RPMI8226 (cell line): Measurements from ENCODE around the gene FBL.
"Not testable (repeated sequence)": the region's sequence is repeated elsewhere in the genome, so short reads cannot be mapped to it uniquely, and the experiment has no call there.

Experiments used
- DNase-seq: peaks from one replicate; pipeline ENCODE4 v3.0.0-alpha.2; 2015

The FBL gene

GRCh38 chr19:39845933-39846677 is at the start of gene FBL:
Gene FBL (minus strand): TSS chr19:39846379. CDS start chr19:39846300, 79 bp downstream.
- peak; percentile 95 for DNase-seq

- not testable (repeated sequence) for DNase-seq
These were observed 48.9 kb upstream of the FBL start for GRCh38 chr19:39895096-39895495.

- DNase-seq, result not testable (repeated sequence)
These were observed 48.0 kb upstream of the FBL start for GRCh38 chr19:39894236-39894606.

- peak; percentile 91 for DNase-seq
These were observed 47.4 kb upstream of the FBL start for GRCh38 chr19:39893366-39894235.

GRCh38 chr19:39892506-39892902 is 46.3 kb upstream of the FBL start:
- not testable (repeated sequence) for DNase-seq

GRCh38 chr19:39891660-39892505 is 45.7 kb upstream of the FBL start:
- not testable (repeated sequence) for DNase-seq

GRCh38 chr19:39890755-39891551 is 44.8 kb upstream of the FBL start:
- DNase-seq, result no peak

GRCh38 chr19:39889872-39890754 is 43.9 kb upstream of the FBL start:
- not testable (repeated sequence) for DNase-seq

GRCh38 chr19:39887456-39887951 is 41.3 kb upstream of the FBL start:
- not testable (repeated sequence) for DNase-seq

- DNase-seq, result not testable (repeated sequence)
These were observed 39.8 kb upstream of the FBL start for GRCh38 chr19:39885821-39886554.

- not testable (repeated sequence) for DNase-seq
These were observed 38.5 kb upstream of the FBL start for GRCh38 chr19:39884721-39885120.

- DNase-seq, result not testable (repeated sequence)
These were observed 36.5 kb upstream of the FBL start for GRCh38 chr19:39882645-39883044.

GRCh38 chr19:39881495-39882110 is 35.4 kb upstream of the FBL start:
- DNase-seq, result peak; percentile 43

- DNase-seq, result not testable (repeated sequence)
These were observed 34.1 kb upstream of the FBL start for GRCh38 chr19:39880241-39880640.

GRCh38 chr19:39879796-39880195 is 33.6 kb upstream of the FBL start:
- DNase-seq, result not testable (repeated sequence)

GRCh38 chr19:39878866-39879265 is 32.7 kb upstream of the FBL start:
- not testable (repeated sequence) for DNase-seq

- no peak for DNase-seq
These were observed 32.2 kb upstream of the FBL start for GRCh38 chr19:39878398-39878797.

- DNase-seq, result not testable (repeated sequence)
These were observed 31.8 kb upstream of the FBL start for GRCh38 chr19:39877982-39878381.

GRCh38 chr19:39877488-39877887 is 31.3 kb upstream of the FBL start:
- peak; percentile 86 for DNase-seq

- not testable (repeated sequence) for DNase-seq
These were observed 30.3 kb upstream of the FBL start for GRCh38 chr19:39876486-39876885.
